Activated CD8-positive, alpha-beta T cell treated with anti-CD3 and anti-CD28 coated beads for 36 hours (primary cell): Measurements from ENCODE around the gene ZFP62. TPM values are rescaled to one million over a fixed set of nuclear protein-coding genes. Genes with fewer than 3 reads are reported as not detected.

Source experiments
- ATAC-seq: fragments of 200-7000 bp; cut with Tn5 transposase; one replicate; pipeline ENCODE4 v1.10.0; 2021; ENCODE audit warnings: mild to moderate bottlenecking, moderate library complexity
- CTCF ChIA-PET: fragments of 350-600 bp; sonication (Branson Sonifier 250); formaldehyde crosslinking; loops from one replicate; lab custom pipeline; 2021; ENCODE audit warnings: antibody characterized with exemption; lab: Charles Lee
- POLR2A ChIA-PET: fragments of 350-600 bp; sonication (Branson Sonifier 250); formaldehyde crosslinking; loops from one replicate; lab custom pipeline; 2021; ENCODE audit warnings: antibody characterized with exemption; lab: Charles Lee
- DNase-seq: peaks from one replicate; pipeline ENCODE4 v3.0.0-alpha.2; 2020
- H3K27ac Mint-ChIP-seq: one replicate; pipeline ENCODE4 v1.8.0; 2021; ENCODE audit warnings: mild to moderate bottlenecking, mixed read lengths
- H3K27me3 Mint-ChIP-seq: one replicate; pipeline ENCODE4 v1.8.0; 2021; ENCODE audit warnings: mixed read lengths
- H3K36me3 Mint-ChIP-seq: one replicate; pipeline ENCODE4 v1.8.0; 2021; ENCODE audit warnings: low read depth, mixed read lengths
- H3K4me1 Mint-ChIP-seq: one replicate; pipeline ENCODE4 v1.8.0; 2021; ENCODE audit warnings: low read depth, mixed read lengths
- H3K4me3 Mint-ChIP-seq: one replicate; pipeline ENCODE4 v1.8.0; 2021; ENCODE audit warnings: mild to moderate bottlenecking, moderate library complexity, mixed read lengths
- H3K9me3 Mint-ChIP-seq: one replicate; pipeline ENCODE4 v1.8.0; 2021; ENCODE audit warnings: mixed read lengths
- CTCF ChIP-seq: fragments of 200-600 bp; IDR thresholded peaks from one replicate; pipeline ENCODE4 v1.8.0; 2022; ENCODE audit warnings: antibody characterized with exemption, mild to moderate bottlenecking
- intact Hi-C: fragments of 100-400 bp; cut with micrococcal nuclease; formaldehyde crosslinking; loops from one replicate; pipeline ENCODE4 v1.10.0; 2022
- total RNA-seq, 2 experiments: library from RNA; stranded (reverse); gene quantifications; one replicate each; pipeline ENCODE4 v1.2.3, GENCODE V29; 2021

Gene ZFP62
- total RNA-seq, 2 experiments from 2014 or later: 22.2 to 22.6 TPM

DNA sequence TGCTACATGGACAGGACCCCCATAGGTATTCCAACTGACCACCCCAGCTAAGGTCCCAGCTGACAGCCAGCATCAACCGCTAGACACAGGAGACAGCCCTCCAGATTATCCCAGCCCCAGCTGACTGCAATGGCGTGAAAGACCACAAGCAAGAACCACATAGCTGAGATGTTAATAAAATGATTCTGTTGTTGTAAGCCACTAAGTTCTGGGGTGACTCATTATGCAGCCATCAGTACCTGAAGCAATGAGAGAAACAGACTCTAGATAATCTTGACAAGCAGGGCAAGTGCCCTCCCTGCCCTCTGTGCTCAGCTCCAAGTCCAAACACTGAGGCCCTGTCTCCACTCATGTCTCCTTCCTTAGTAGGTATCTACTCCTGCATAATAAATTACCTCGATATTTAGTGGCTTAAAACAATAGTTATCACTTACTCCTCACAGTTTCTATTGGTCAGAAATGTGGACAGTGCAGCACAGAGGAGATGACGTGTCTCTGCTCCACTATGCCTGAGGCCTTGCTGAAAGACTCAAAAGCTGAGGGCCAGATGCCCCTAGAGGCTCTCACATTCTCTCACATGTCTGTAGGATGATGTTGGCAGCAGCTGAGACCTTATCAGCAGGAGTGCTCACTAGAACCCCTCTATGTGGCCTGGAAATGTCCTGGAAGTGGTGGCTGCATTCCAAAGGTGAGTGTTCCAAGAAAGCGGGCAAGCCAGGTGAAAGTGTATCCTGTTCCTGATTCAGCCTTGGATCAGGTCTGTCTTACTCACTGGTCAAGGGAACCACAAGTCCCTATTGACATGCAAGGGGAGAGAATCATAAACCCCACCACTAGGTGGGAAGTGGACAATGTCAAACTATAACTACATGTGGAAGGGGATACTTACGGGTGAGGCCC lies 60.9 kb downstream of the ZFP62 start:
- POLR2A ChIA-PET: interaction anchor here (1.6 to 5.2 kb wide), 3 partner anchors 16 to 31 kb away, joined by 5 to 30 read pairs (median 6); no protein-coding TSS in a partner anchor
- intact Hi-C loops: loop anchor here (5.0 kb wide), 1 partner anchor 37 kb away; no protein-coding TSS in a partner anchor
- CTCF ChIA-PET: interaction anchor here (0.6 to 1.7 kb wide), 4 partner anchors 10 to 50 kb away, joined by 3 to 4 read pairs (median 4); no protein-coding TSS in a partner anchor
- TF ChIP-seq CTCF: no peak
- H3K27ac Mint-ChIP-seq: peak overlapping the region; percentile 72
- no peak for DNase-seq
- no peaks in the 10 kb centered on the region for H3K27me3 Mint-ChIP-seq
- H3K36me3 Mint-ChIP-seq: peaks cover 79% of the 10 kb centered on the region
- peaks cover 72% of the 10 kb centered on the region for H3K4me1 Mint-ChIP-seq
- ATAC-seq: no peak
- H3K4me3 Mint-ChIP-seq: peak overlapping the region; percentile 88
- H3K9me3 Mint-ChIP-seq: no peaks in the 10 kb centered on the region

GRCh38 chr5:180799194-180799593 lies 61.9 kb downstream of the ZFP62 start:
- H3K36me3 Mint-ChIP-seq: peaks cover 75% of the 10 kb centered on the region
- peak overlapping the region; percentile 88 for H3K4me3 Mint-ChIP-seq
- ATAC-seq: no peak
- no peaks in the 10 kb centered on the region for H3K27me3 Mint-ChIP-seq
- H3K4me1 Mint-ChIP-seq: peaks cover 72% of the 10 kb centered on the region
- intact Hi-C loops: no loop called here
- CTCF ChIA-PET: interaction anchor here (1.2 to 1.3 kb wide), 2 partner anchors 15 to 51 kb away, joined by 3 to 4 read pairs; no protein-coding TSS in a partner anchor
- TF ChIP-seq CTCF: no peak
- H3K9me3 Mint-ChIP-seq: no peaks in the 10 kb centered on the region
- POLR2A ChIA-PET: interaction anchor here (5.2 kb wide), 1 partner anchor 32 kb away, joined by 30 read pairs; no protein-coding TSS in a partner anchor
- peak overlapping the region; percentile 72 for H3K27ac Mint-ChIP-seq
- no peak for DNase-seq

GRCh38 chr5:180798193-180798592 lies 62.9 kb downstream of the ZFP62 start:
- H3K4me3 Mint-ChIP-seq: no peak overlapping the region
- ChIA-PET POLR2A (interaction anchor here (1.2 to 5.2 kb wide), 2 partner anchors 13 to 33 kb away, joined by 3 to 30 read pairs; no protein-coding TSS in a partner anchor), CTCF (no interaction called here)
- TF ChIP-seq CTCF: no peak
- H3K27ac Mint-ChIP-seq: peak overlapping the region; percentile 72
- H3K9me3 Mint-ChIP-seq: no peaks in the 10 kb centered on the region
- ATAC-seq: no peak
- H3K4me1 Mint-ChIP-seq: peaks cover 78% of the 10 kb centered on the region
- H3K27me3 Mint-ChIP-seq: no peaks in the 10 kb centered on the region
- intact Hi-C loops: no loop called here
- no peak for DNase-seq
- H3K36me3 Mint-ChIP-seq: peaks cover 69% of the 10 kb centered on the region

Other genes starting within 250 kb of the ZFP62 start
- gene FLT4, start 211.7 kb downstream of the ZFP62 start, total RNA-seq: 1 to 10 TPM; 3.3 to 4.4 TPM
- not detected for gene OR2Y1, start 121.2 kb downstream of the ZFP62 start, total RNA-seq
- 100 to 1,000 TPM; 161 to 171 TPM for gene MGAT1, start 58.5 kb downstream of the ZFP62 start, total RNA-seq
- gene BTNL8, start 37.9 kb upstream of the ZFP62 start, total RNA-seq: not detected
- not detected for gene BTNL3, start 127.6 kb upstream of the ZFP62 start, total RNA-seq
- not detected for gene BTNL9, start 179.0 kb upstream of the ZFP62 start, total RNA-seq